Measurements from ENCODE around the gene NEMP1.

NEMP1 gene

GRCh38 chr12:57008178-57008577 is 70.4 kb downstream of the NEMP1 start:
- DNase-seq (ENCODE audit: low read depth, low spot score): peak; percentile 73
- in situ Hi-C loops (cut with HindIII; ENCODE audit: low sequenced_read_pairs): no loop called here
- H3K4me3 ChIP-seq (ENCODE audit: low read depth, low read length): no peak overlapping the region
- peak; percentile 69 for TF ChIP-seq CTCF (IDR thresholded peaks at IDR 0.05; ENCODE audit: low read depth, low read length)

- H3K4me3 ChIP-seq (ENCODE audit: low read depth, low read length): peak overlapping the region; percentile 35
- no peak for DNase-seq (ENCODE audit: low read depth, low spot score)
- in situ Hi-C loops (cut with HindIII; ENCODE audit: low sequenced_read_pairs): no loop called here
- no peak for TF ChIP-seq CTCF (IDR thresholded peaks at IDR 0.05; ENCODE audit: low read depth, low read length)
Observed at GRCh38 chr12:57006809-57007475, 71.6 kb downstream of the NEMP1 start.

- in situ Hi-C loops (cut with HindIII; ENCODE audit: low sequenced_read_pairs): no loop called here
- peak; percentile 26 for DNase-seq (ENCODE audit: low read depth, low spot score)
- peak within 1 kb of the TSS; percentile 84 for H3K4me3 ChIP-seq (ENCODE audit: low read depth, low read length)
- peak; percentile 48 for TF ChIP-seq CTCF (IDR thresholded peaks at IDR 0.05; ENCODE audit: low read depth, low read length)
Observed at GRCh38 chr12:57005980-57006808, 72.4 kb downstream of the NEMP1 start, which contains the start of gene ZBTB39. Gene ZBTB39, minus strand, starts transcription at chr12:57006546. Its CDS starts 1,629 bp downstream, at chr12:57004917.
